ENCODE data around the gene PALLD.

PALLD gene

DNA sequence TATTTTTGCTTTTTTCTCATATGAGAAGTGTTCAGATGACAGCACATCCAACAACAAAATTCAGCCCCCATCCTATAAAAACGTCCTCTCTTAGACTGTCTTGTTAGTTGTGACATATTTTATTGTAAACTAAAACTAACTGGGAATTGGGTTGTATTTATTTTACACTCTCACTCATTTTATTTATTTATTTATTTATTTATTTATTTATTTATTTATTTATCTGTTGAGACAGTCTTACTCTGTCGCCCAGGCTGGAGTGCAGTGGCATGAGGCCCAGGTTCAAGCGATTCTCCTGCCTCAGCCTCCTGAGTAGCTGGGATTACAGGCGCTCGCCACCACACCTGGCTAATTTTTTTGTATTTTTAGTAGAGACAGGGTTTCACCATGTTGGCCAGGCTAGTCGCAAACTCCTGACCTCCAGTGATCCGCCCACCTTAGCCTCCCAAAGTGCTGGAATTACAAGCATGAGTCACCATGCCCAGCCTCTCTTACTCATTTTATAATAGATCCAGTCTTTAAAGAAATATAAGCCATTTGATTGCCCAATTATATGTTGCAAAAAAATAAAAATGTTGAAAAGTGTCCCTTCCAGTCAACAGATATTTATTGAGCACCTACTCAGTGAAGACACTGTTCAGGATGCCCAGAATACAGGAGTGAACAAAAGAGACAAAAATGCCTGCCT, 44.6 kb downstream of the PALLD start:
- no peaks in the 10 kb centered on the region for H3K9me3 ChIP-seq (ENCODE audit: control insufficient read depth, insufficient read depth, low read length)
- H3K27me3 ChIP-seq (ENCODE audit: control insufficient read depth, insufficient read depth, low read length): no peaks in the 10 kb centered on the region
- H3K27ac ChIP-seq (ENCODE audit: low read depth, low read length): no peak overlapping the region
- H3K9ac ChIP-seq (ENCODE audit: low read depth, low read length): no peak overlapping the region
- no peaks in the 10 kb centered on the region for H3K36me3 ChIP-seq (ENCODE audit: control insufficient read depth, insufficient read depth, low read length)
- H3K4me3 ChIP-seq (ENCODE audit: low read depth, low read length): no peak overlapping the region
- peaks cover 15% of the 10 kb centered on the region for H3K4me1 ChIP-seq (ENCODE audit: control insufficient read depth, insufficient read depth, low read length)

DNA sequence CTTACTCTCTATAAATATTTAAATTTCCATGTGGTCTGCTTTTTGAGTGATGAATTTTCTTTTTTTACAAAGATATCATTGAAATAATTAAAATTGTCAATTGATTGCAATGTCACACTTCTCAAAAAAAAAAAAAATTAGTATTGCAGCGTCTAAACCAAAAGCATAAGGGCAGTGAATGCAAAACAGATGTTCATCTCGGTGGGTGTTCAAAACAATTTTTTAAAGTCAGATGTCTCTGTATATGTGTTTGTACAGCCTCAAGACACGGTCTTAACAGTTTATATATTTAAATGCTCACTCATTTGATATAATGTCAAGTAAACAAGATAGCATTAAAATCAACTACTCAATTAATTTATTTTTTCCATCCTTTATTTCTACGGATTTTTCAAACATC, 52.3 kb downstream of the PALLD start:
- Histone ChIP-seq H3K4me3 (ENCODE audit: low read depth, low read length) (no peak overlapping the region), H3K27me3 (ENCODE audit: control insufficient read depth, insufficient read depth, low read length) (no peaks in the 10 kb centered on the region), H3K9ac (ENCODE audit: low read depth, low read length) (no peak overlapping the region), H3K9me3 (ENCODE audit: control insufficient read depth, insufficient read depth, low read length) (no peaks in the 10 kb centered on the region), H3K27ac (ENCODE audit: low read depth, low read length) (no peak overlapping the region), H3K4me1 (ENCODE audit: control insufficient read depth, insufficient read depth, low read length) (peaks cover 16% of the 10 kb centered on the region; the same call in 1 of the 2 replicates), H3K36me3 (ENCODE audit: control insufficient read depth, insufficient read depth, low read length) (no peaks in the 10 kb centered on the region)

DNA sequence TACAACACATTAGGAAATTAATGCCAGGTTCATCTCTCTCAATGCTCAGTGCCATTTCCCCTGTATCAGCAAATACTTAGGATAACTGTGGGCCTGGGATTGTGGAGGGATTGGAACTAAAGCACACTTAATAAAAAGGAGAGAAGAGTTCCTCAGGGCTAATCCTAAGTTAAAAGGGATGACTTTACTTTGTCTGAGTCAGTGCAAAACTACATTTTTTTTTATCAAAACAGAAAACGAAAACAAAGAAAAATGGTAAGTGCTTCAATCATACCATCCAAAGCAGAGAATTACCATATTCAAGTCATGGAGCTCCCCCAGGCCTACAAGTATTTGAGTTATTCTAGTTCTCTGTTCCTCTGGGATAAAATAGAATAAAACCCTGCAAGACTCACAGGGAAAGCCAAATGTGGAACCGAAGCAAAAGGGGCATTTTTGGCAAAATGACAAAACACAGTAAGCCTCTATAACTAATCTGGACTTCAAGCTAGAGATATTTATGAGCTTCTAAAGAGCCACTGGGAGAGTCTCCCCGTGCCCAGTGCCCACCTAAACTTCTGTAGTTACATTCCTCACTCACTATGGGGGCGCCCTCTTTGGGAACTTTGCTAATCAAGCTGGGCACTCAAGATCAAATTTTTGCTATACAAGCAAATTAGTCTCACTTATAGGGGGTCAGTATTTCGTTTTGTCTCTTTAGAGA, 53.4 kb downstream of the PALLD start:
- Histone ChIP-seq H3K27ac (ENCODE audit: low read depth, low read length) (no peak overlapping the region), H3K27me3 (ENCODE audit: control insufficient read depth, insufficient read depth, low read length) (no peaks in the 10 kb centered on the region), H3K36me3 (ENCODE audit: control insufficient read depth, insufficient read depth, low read length) (no peaks in the 10 kb centered on the region), H3K4me3 (ENCODE audit: low read depth, low read length) (no peak overlapping the region), H3K4me1 (ENCODE audit: control insufficient read depth, insufficient read depth, low read length) (peaks cover 16% of the 10 kb centered on the region; the same call in 1 of the 2 replicates), H3K9ac (ENCODE audit: low read depth, low read length) (no peak overlapping the region), H3K9me3 (ENCODE audit: control insufficient read depth, insufficient read depth, low read length) (no peaks in the 10 kb centered on the region)

DNA sequence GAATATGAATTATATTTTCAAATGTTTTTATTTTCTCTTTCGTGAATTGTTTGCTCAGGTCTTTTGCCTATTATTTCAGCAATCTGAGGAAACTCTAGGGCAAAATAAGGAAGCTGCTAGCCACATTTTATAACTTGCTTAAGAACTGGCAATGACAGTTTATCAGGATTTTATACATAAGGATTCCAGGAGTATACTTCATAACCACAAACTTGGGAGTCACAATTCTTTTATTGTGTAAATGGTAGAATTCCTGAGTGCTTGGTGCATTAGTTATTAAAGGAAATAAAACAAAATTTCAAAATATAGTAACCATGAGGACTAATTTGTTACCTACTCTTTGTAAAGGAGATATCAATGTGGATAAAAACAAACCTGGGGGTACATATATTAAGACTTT, 54.4 kb downstream of the PALLD start:
- Histone ChIP-seq H3K27me3 (ENCODE audit: control insufficient read depth, insufficient read depth, low read length) (no peaks in the 10 kb centered on the region), H3K4me3 (ENCODE audit: low read depth, low read length) (no peak overlapping the region), H3K27ac (ENCODE audit: low read depth, low read length) (no peak overlapping the region), H3K9me3 (ENCODE audit: control insufficient read depth, insufficient read depth, low read length) (no peaks in the 10 kb centered on the region), H3K9ac (ENCODE audit: low read depth, low read length) (no peak overlapping the region), H3K36me3 (ENCODE audit: control insufficient read depth, insufficient read depth, low read length) (no peaks in the 10 kb centered on the region), H3K4me1 (ENCODE audit: control insufficient read depth, insufficient read depth, low read length) (peaks cover 9% of the 10 kb centered on the region; the same call in 1 of the 2 replicates)

DNA sequence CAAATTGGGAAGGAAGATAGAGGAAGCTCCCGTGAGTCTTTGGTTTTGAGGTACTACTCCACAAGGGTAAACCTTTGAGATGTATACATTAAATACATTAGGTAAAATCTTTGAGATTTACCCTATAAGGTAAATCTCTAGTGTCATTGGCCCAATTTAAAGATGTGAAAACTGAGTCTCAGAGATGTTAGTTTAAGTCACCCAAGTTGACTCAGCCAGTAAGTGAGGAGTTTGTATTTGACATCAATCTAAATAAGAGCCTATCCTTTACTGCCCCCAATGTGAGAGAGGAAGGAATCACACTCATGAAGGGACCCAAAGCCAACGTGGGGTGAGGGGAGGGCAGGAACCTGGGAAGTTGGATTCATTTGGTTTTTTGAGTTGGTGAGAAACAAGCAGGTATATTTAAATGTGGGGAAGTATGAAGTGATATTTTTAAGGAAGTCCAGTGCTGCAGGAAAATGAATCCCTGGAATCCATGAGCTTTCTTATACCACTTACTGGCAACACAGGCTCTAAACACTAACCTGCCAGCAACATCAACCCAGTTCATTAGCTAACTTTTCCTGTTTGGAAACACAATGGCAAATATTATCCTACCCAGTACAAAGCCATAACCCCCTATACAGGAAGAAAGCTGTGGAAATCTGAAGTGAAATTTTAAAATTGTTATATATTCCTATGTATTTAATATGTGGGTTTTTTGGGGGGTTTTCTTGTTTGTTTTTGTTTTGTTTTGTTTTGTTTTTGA, 55.3 kb downstream of the PALLD start:
- no peak overlapping the region for H3K4me3 ChIP-seq (ENCODE audit: low read depth, low read length)
- no peaks in the 10 kb centered on the region for H3K27me3 ChIP-seq (ENCODE audit: control insufficient read depth, insufficient read depth, low read length)
- H3K9me3 ChIP-seq (ENCODE audit: control insufficient read depth, insufficient read depth, low read length): no peaks in the 10 kb centered on the region
- H3K9ac ChIP-seq (ENCODE audit: low read depth, low read length): no peak overlapping the region
- no peak overlapping the region for H3K27ac ChIP-seq (ENCODE audit: low read depth, low read length)
- H3K36me3 ChIP-seq (ENCODE audit: control insufficient read depth, insufficient read depth, low read length): no peaks in the 10 kb centered on the region
- H3K4me1 ChIP-seq (ENCODE audit: control insufficient read depth, insufficient read depth, low read length): peaks cover 7% of the 10 kb centered on the region; the same call in 1 of the 2 replicates

DNA sequence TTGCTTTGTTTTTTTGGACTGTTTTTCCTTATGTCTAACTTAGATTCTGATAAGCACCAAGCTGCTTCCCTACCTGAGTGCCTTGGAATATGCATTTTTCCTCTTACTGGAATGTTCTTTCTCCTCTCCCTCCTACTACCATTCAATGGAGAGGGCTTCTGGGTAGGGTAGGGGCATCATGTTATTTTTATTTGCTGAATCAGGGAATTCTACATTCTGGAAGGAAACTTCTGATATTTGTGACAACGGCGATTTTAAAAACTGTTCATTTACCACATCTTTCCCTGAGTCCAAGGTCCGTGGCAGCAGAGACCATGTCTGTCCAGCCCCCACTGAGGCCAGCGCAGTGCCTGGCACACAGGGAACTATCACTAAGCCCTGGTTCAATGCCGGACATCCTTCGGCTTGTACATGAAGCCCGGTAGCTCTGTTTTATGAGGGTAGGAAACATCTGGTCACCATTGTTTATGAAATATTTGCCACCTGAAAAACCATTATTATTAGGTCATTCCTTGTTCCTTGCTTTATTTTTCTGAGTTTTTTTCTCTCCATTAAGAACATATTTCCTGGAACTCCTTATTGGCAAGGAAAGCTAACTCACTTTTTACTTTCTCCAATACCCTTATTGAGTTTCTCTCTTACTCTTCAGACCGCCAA, 57.0 kb downstream of the PALLD start:
- peaks cover 19% of the 10 kb centered on the region for H3K4me1 ChIP-seq (ENCODE audit: control insufficient read depth, insufficient read depth, low read length)
- H3K36me3 ChIP-seq (ENCODE audit: control insufficient read depth, insufficient read depth, low read length): no peaks in the 10 kb centered on the region
- H3K9me3 ChIP-seq (ENCODE audit: control insufficient read depth, insufficient read depth, low read length): no peaks in the 10 kb centered on the region
- no peaks in the 10 kb centered on the region for H3K27me3 ChIP-seq (ENCODE audit: control insufficient read depth, insufficient read depth, low read length)
- no peak overlapping the region for H3K9ac ChIP-seq (ENCODE audit: low read depth, low read length)
- no peak overlapping the region for H3K4me3 ChIP-seq (ENCODE audit: low read depth, low read length)
- H3K27ac ChIP-seq (ENCODE audit: low read depth, low read length): no peak overlapping the region

DNA sequence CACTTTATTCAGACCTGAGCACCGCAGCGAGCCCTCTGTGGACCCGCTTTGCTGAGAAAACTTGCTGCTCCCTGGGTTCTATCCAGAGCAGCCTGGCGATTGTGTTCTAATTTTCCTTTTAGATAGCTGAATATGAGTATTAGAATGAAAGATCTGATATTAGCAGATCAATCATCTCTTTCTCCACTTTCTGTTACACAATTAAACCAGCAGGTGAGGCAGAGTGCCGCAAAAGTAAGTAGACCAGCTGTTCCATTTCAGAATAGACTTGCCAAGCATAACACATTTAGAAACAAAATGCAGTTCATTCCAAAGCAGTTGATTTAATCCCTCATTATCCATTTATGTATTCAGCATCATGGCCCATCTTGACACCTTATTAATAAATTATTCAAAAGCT, 58.6 kb downstream of the PALLD start:
- Histone ChIP-seq H3K9ac (ENCODE audit: low read depth, low read length) (no peak overlapping the region), H3K4me3 (ENCODE audit: low read depth, low read length) (no peak overlapping the region), H3K36me3 (ENCODE audit: control insufficient read depth, insufficient read depth, low read length) (no peaks in the 10 kb centered on the region), H3K9me3 (ENCODE audit: control insufficient read depth, insufficient read depth, low read length) (no peaks in the 10 kb centered on the region), H3K27ac (ENCODE audit: low read depth, low read length) (no peak overlapping the region), H3K4me1 (ENCODE audit: control insufficient read depth, insufficient read depth, low read length) (peaks cover 21% of the 10 kb centered on the region), H3K27me3 (ENCODE audit: control insufficient read depth, insufficient read depth, low read length) (no peaks in the 10 kb centered on the region)

DNA sequence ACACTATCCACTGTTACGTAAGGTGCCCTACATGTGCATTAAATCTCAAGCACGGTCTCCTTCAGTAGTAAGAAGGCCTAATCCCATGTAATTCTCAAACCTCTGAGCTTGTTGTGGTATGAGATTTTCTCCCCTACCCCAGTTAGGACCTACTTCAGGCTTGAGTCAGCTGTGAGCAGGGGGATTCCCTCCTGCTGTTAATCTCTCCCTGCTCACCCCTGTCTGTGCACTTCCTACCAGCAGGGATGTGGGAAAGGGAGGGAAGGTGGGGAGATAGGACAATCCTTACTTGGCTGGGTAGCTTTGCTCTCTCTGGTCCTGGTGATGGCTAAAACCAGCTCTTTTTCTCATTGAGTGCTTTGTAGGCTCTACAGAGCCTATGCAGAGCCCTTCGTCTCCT, 60.8 kb downstream of the PALLD start:
- Histone ChIP-seq H3K4me3 (ENCODE audit: low read depth, low read length) (no peak overlapping the region), H3K9me3 (ENCODE audit: control insufficient read depth, insufficient read depth, low read length) (no peaks in the 10 kb centered on the region), H3K36me3 (ENCODE audit: control insufficient read depth, insufficient read depth, low read length) (no peaks in the 10 kb centered on the region), H3K4me1 (ENCODE audit: control insufficient read depth, insufficient read depth, low read length) (peaks cover 18% of the 10 kb centered on the region), H3K27ac (ENCODE audit: low read depth, low read length) (no peak overlapping the region), H3K27me3 (ENCODE audit: control insufficient read depth, insufficient read depth, low read length) (no peaks in the 10 kb centered on the region), H3K9ac (ENCODE audit: low read depth, low read length) (no peak overlapping the region)

DNA sequence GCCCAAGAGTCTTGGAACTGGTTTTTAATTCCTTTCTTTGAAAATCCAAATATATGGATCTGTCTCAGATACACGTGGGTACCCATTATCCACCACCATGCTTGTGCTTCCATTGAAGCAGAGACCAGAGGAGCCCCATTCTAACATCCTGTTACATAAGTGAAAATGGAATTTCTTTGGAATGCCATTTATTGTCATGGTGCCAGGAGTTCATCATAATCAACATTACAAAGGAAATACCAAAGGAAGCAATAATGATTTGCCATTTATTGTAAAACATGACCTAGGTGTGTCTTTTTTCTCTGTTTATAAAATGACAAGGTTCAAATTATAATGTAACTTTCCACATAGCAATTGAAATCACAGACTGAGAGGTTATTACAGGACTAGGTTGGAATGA, 61.7 kb downstream of the PALLD start:
- no peak overlapping the region for H3K9ac ChIP-seq (ENCODE audit: low read depth, low read length)
- H3K9me3 ChIP-seq (ENCODE audit: control insufficient read depth, insufficient read depth, low read length): no peaks in the 10 kb centered on the region
- H3K4me1 ChIP-seq (ENCODE audit: control insufficient read depth, insufficient read depth, low read length): peaks cover 20% of the 10 kb centered on the region
- H3K36me3 ChIP-seq (ENCODE audit: control insufficient read depth, insufficient read depth, low read length): no peaks in the 10 kb centered on the region
- H3K27me3 ChIP-seq (ENCODE audit: control insufficient read depth, insufficient read depth, low read length): no peaks in the 10 kb centered on the region
- no peak overlapping the region for H3K4me3 ChIP-seq (ENCODE audit: low read depth, low read length)
- peak overlapping the region; percentile 23 for H3K27ac ChIP-seq (ENCODE audit: low read depth, low read length)

DNA sequence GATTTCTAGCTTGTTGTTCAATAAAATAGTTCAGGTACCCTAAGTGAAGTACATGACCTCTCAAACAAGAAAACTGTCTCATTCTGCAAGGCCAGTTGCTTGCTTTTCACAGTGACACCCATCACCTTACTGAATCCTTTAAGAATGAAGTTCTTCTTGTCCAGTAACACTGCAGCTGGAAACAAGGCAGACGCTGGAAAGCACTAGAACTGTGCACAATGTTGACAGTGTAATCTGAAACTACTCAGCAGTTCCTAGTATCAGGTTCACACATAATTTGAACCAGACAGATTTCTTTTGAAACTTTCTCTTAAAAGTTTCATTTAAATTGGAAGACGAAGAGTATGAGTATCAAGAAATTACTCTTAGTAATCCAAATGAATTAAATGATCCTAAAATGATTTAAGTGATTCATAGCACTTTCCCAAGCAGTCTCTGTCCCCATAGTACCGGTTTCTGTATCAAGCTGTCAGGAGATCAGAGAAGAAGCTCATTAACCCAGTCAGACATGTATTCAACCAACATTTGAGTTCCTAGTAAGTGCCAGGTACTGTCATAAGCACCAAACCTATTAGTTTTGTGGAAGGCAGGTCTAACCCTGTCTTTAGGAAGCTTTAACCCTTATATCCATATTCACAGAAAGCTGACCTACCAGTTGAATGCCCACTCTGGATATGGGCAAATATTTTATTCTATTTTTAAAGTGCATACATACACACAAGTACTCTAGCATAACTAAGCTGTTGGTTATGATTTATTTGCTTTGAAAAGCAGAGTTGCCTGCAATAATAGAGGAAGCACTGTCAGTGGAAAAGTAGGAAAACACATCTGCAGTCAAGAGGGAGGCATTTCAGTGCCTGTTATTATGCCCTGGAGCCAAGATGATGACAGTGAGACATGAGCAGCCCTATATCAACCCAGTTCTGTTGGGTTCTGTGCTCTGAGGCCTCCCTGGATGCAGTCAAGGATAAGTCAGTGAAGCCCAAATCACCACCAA, 63.6 kb downstream of the PALLD start:
- H3K4me3 ChIP-seq (ENCODE audit: low read depth, low read length): no peak overlapping the region

More for the DNA sequence above, 63.6 kb downstream of the PALLD start:
- H3K9me3 ChIP-seq (ENCODE audit: control insufficient read depth, insufficient read depth, low read length): no peaks in the 10 kb centered on the region
- H3K36me3 ChIP-seq (ENCODE audit: control insufficient read depth, insufficient read depth, low read length): no peaks in the 10 kb centered on the region
- peaks cover 27% of the 10 kb centered on the region for H3K4me1 ChIP-seq (ENCODE audit: control insufficient read depth, insufficient read depth, low read length)
- H3K9ac ChIP-seq (ENCODE audit: low read depth, low read length): no peak overlapping the region
- no peak overlapping the region for H3K27ac ChIP-seq (ENCODE audit: low read depth, low read length)
- no peaks in the 10 kb centered on the region for H3K27me3 ChIP-seq (ENCODE audit: control insufficient read depth, insufficient read depth, low read length)

All from HUES48 (cell line).